Ectodermal cell (in vitro differentiated cells): ENCODE measurements around the gene MAGI2.

ENCODE experiments used
- H3K27ac ChIP-seq: 2 replicates; pipeline ENCODE4 v1.7.0; 2013; ENCODE audit warnings: mild to moderate bottlenecking, low read depth, low read length; ENCODE audit not compliant: insufficient read depth, poor library complexity, severe bottlenecking
- H3K27me3 ChIP-seq: 2 replicates; pipeline ENCODE4 v1.7.0; 2013; ENCODE audit warnings: mild to moderate bottlenecking, low read length; ENCODE audit not compliant: insufficient read depth, control insufficient read depth, poor library complexity, severe bottlenecking
- H3K36me3 ChIP-seq: one replicate; pipeline ENCODE4 v1.7.0; 2013; ENCODE audit warnings: low read length; ENCODE audit not compliant: control insufficient read depth, insufficient read depth
- H3K4me1 ChIP-seq: one replicate; pipeline ENCODE4 v1.7.0; 2013; ENCODE audit warnings: low read length; ENCODE audit not compliant: control insufficient read depth, insufficient read depth
- H3K4me3 ChIP-seq: 2 replicates; pipeline ENCODE4 v1.7.0; 2013; ENCODE audit warnings: low read depth, low read length, control low read depth; ENCODE audit not compliant: insufficient read depth
- H3K9me3 ChIP-seq: 2 replicates; pipeline ENCODE4 v1.7.0; 2013; ENCODE audit warnings: mild to moderate bottlenecking, low read length, moderate library complexity; ENCODE audit not compliant: control insufficient read depth
- WGBS, 2 experiments: methylation state at CpG; one replicate each; pipeline ENCODE4 v1.1.7; 2013; ENCODE audit warnings: missing lambda C conversion rate in 2 of 2; 5-methylcytosine and 5-hydroxymethylcytosine counted together

The MAGI2 gene

DNA sequence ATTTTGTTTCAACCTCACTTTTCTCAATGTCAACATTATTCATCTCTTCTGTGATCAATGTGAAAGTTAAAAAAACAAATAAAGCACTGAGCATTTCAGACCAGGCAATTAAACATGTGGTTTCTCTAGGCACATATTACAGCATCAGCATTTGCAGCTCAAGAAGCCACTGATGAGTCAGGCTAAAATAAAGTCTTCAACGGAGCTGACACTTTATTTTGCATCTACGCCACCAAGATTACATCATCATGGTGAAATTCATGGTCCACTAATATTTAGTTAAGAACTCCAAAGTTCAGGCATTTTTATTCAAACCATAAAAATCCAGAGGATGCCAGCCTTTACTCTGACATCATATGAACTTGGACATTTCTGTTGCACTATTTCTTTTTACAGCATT, 33.0 kb downstream of the MAGI2 start:
- Histone ChIP-seq H3K4me3 (no peak overlapping the region), H3K27ac (no peak overlapping the region), H3K36me3 (no peaks in the 10 kb centered on the region), H3K27me3 (no peaks in the 10 kb centered on the region), H3K4me1 (no peaks in the 10 kb centered on the region), H3K9me3 (no peaks in the 10 kb centered on the region)
- WGBS, 2 experiments: 70 to 75% methylated on average over 2 of the region's 2 CpGs

DNA sequence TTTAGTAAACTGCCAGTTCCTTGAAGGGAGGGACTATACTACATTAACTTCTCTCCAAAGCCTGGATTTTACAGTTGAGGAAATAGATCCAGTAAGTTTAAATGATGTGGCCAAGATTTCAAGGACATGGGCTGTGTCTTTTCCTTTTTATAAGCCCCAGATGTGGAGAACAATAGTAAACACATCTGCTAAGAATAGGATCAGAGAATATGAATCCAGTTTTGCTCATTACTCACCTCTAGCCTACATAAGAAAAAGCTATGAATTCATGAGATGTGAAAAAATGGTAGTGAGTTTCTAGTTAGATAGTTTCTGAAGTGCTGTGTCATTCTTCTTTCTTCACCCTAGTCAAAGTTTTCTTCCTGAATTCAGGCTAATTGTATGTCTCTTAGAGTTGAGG, 38.6 kb downstream of the MAGI2 start:
- Histone ChIP-seq H3K27ac (no peak overlapping the region), H3K4me1 (no peaks in the 10 kb centered on the region), H3K9me3 (no peaks in the 10 kb centered on the region), H3K27me3 (no peaks in the 10 kb centered on the region), H3K4me3 (no peak overlapping the region), H3K36me3 (no peaks in the 10 kb centered on the region)

DNA sequence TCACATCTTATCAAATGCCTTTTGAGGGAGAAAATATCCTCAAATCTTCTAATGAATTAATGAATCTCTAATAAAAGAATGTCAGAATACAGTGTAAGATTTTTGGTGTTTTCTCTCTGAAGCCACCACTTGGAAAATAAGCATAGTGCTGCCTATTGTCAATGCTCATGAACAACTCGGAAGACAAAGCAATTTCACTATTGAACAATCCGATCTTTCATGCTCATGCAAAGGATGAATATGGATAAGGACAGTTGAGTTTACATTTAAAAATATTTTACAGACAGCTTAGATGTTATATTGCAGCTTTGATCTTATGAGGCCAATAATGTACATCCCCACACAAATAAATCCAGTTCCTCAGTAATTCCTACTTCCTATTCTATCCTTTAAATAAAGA, 40.6 kb downstream of the MAGI2 start:
- no peaks in the 10 kb centered on the region for H3K4me1 ChIP-seq
- WGBS, 2 experiments: 100% methylated on average over 1 to 2 of the region's 2 CpGs
- H3K27me3 ChIP-seq: no peaks in the 10 kb centered on the region
- no peaks in the 10 kb centered on the region for H3K36me3 ChIP-seq
- H3K27ac ChIP-seq: no peak overlapping the region
- H3K9me3 ChIP-seq: no peaks in the 10 kb centered on the region
- H3K4me3 ChIP-seq: no peak overlapping the region

DNA sequence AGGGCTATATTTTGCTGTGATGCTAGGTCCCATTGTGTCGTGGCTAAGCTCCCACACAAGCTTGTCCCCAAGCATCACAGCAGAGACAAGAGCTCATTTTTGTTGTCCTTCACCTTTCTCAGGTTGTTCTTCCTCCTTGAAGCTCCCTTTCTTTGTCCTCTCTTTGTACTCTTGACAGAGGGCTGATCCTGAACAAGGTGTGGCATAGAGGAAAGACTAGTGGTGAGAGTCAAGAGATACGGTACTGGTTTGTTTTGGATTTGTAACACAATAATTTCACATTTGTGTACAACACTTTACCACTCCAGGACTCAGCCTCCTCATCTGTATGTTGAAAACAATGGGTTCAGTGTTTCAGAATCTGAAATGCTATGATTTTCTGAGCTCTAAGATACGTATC, 41.0 kb downstream of the MAGI2 start:
- H3K4me1 ChIP-seq: no peaks in the 10 kb centered on the region
- no peak overlapping the region for H3K4me3 ChIP-seq
- H3K9me3 ChIP-seq: no peaks in the 10 kb centered on the region
- no peaks in the 10 kb centered on the region for H3K36me3 ChIP-seq
- 99 to 100% methylated on average over 2 to 3 of the region's 3 CpGs for WGBS, 2 experiments
- H3K27ac ChIP-seq: no peak overlapping the region
- H3K27me3 ChIP-seq: no peaks in the 10 kb centered on the region

DNA sequence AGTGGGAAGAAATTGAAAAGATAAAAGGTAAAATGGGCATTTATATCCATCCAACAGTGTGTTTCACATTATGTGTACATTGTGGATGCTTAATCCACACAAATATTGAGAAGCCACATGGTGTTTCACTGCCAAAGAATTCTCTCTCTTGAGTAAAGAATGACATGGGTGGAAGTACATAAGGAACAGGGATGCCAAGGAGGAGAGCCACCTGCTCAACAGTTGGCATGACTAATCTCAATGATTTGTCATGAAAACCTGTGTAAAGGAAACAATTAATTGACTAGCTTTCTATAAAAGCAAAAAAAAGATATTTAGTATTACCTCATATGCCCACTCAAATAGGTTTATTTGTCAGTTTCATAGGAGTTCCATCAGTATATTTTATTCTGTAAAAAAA, 43.1 kb downstream of the MAGI2 start:
- Histone ChIP-seq H3K27ac (no peak overlapping the region), H3K27me3 (no peaks in the 10 kb centered on the region), H3K4me1 (no peaks in the 10 kb centered on the region), H3K9me3 (no peaks in the 10 kb centered on the region), H3K36me3 (no peaks in the 10 kb centered on the region), H3K4me3 (no peak overlapping the region)

DNA sequence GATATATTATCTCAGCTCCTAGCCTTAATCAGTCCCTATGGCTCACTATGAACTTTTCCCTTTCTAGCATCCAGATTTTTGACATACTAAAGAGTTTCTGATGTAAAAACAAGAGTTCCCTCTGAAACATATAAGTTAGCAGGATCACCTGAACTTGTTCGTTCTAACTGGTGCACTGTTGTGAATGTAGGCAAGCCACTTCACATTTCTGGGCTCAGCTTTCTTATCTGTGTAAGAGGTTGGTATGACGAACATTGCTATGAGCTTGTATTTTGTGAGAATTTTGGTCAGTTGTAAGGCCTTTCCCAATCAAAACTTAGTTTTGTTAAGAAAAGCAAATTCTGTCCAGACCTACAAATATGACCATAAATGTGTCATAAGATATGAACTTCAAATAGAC, 46.1 kb downstream of the MAGI2 start:
- H3K4me3 ChIP-seq: no peak overlapping the region
- WGBS, 2 experiments: 68 to 72% methylated on average over 2 of the region's 2 CpGs
- H3K4me1 ChIP-seq: no peaks in the 10 kb centered on the region
- H3K27me3 ChIP-seq: no peaks in the 10 kb centered on the region
- no peaks in the 10 kb centered on the region for H3K36me3 ChIP-seq
- H3K9me3 ChIP-seq: no peaks in the 10 kb centered on the region
- H3K27ac ChIP-seq: no peak overlapping the region

DNA sequence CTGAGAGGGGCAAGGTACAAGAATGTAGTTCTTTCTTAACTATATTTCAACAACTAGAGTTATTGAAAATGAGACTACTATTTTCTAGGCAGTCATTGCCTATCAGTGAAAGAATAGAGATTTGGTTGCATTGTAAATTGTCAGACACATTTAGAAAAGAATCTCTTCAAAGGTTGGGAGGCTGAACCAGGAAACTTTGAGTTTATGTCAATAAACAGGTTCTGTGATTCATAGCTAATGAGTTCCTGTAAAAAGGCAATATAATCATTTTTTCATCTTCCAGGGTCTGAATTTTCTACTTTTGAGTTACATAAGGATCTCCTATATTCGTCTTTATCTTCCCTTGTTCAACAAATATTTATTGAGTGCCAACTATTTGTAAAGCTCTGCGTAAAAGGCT, 47.1 kb downstream of the MAGI2 start:
- H3K9me3 ChIP-seq: no peaks in the 10 kb centered on the region
- no peaks in the 10 kb centered on the region for H3K27me3 ChIP-seq
- 96% methylated on average over 2 of the region's 2 CpGs; no CpG with 5 or more reads in 1 of the 2 experiments for WGBS, 2 experiments
- no peaks in the 10 kb centered on the region for H3K36me3 ChIP-seq
- no peak overlapping the region for H3K27ac ChIP-seq
- H3K4me3 ChIP-seq: no peak overlapping the region
- H3K4me1 ChIP-seq: no peaks in the 10 kb centered on the region

DNA sequence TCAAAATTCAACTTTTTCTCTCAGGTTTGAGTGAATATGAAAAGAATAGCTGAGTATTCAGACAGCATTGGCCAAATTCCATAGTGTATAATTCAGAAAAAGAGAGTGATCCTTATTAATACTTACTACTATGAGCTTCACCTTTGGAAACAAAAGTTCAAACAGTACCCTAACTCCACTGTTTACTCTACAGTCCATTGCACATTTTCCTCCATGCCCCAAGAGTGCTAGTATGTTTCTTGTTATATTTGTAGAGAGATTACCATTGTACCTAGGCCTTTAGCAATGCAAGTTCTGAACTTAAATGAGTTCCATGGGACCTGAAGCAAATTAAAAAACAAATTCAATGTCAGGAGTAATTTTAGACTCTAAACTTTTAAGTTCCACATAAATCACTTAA, 48.1 kb downstream of the MAGI2 start:
- Histone ChIP-seq H3K27ac (no peak overlapping the region), H3K4me1 (no peaks in the 10 kb centered on the region), H3K36me3 (no peaks in the 10 kb centered on the region), H3K9me3 (no peaks in the 10 kb centered on the region), H3K4me3 (no peak overlapping the region), H3K27me3 (no peaks in the 10 kb centered on the region)

DNA sequence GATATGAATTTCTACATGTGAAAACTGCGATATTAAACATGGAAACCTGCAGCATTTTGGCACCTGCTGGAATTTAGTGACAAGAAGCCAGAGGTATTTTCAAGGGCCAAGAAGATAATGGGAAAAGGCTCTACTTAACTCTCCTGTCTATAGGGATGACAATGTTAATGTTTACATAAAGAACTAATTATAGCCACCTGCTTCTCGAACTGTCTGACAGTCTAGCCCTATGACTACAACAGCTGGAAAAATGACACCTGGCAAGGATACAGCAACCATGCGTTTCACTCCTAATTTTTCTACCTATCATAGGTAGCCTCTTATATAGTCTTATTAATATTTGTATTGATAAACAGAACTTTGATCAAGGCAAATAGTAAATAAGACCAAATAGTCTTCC, 49.6 kb downstream of the MAGI2 start:
- H3K9me3 ChIP-seq: no peaks in the 10 kb centered on the region
- H3K27me3 ChIP-seq: no peaks in the 10 kb centered on the region
- H3K36me3 ChIP-seq: no peaks in the 10 kb centered on the region
- H3K27ac ChIP-seq: no peak overlapping the region
- H3K4me1 ChIP-seq: no peaks in the 10 kb centered on the region
- no peak overlapping the region for H3K4me3 ChIP-seq
- WGBS, 2 experiments: 89 to 92% methylated on average over 3 of the region's 3 CpGs

DNA sequence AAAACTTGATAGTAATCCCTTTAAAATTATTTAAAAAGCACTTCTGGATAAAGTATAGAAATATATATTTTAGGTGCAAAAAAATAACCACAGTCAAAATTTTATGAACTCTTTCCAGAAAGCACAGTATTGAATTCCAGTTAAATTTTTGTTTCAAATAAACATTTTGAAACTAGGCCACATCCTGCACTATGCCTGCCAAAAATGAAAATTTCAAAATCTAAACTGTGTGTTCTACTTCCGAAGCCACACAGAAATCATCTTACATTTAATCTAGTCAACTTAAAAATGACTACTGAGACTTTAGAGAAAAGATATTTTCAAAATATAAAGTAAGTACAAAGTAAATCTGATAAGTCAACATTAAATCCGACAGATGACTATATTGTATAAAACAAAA, 50.0 kb downstream of the MAGI2 start:
- Histone ChIP-seq H3K9me3 (no peaks in the 10 kb centered on the region), H3K4me1 (no peaks in the 10 kb centered on the region), H3K4me3 (no peak overlapping the region), H3K36me3 (no peaks in the 10 kb centered on the region), H3K27ac (no peak overlapping the region), H3K27me3 (no peaks in the 10 kb centered on the region)
- WGBS, 2 experiments: 80 to 94% methylated on average over 1 to 2 of the region's 2 CpGs

DNA sequence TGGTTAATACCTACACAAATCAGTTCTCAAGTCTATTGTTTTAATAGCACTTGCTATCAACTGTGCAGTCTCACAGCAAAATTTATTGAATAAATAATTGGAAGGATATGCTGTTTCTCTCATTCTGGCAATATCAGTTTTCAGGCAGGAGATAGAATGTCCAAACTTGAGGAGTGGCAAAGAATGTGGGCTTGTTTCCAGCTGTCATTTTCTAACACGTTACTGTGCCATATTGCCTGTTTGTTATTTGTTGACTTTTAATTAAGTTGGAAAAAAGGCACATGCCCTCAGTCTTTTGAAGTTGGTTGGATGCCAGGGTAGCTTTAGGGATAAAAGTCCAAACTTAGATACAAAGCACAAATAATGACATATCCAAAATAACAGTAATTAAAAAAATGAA, 52.2 kb downstream of the MAGI2 start:
- H3K27ac ChIP-seq: no peak overlapping the region

More for the DNA sequence above, 52.2 kb downstream of the MAGI2 start:
- Histone ChIP-seq H3K27me3 (no peaks in the 10 kb centered on the region), H3K36me3 (no peaks in the 10 kb centered on the region), H3K4me3 (no peak overlapping the region), H3K9me3 (no peaks in the 10 kb centered on the region), H3K4me1 (no peaks in the 10 kb centered on the region)
- WGBS, 2 experiments: 87 to 91% methylated on average over 1 of the region's 1 CpG
